Measurements from ENCODE around the gene CDKAL1.

DNA sequence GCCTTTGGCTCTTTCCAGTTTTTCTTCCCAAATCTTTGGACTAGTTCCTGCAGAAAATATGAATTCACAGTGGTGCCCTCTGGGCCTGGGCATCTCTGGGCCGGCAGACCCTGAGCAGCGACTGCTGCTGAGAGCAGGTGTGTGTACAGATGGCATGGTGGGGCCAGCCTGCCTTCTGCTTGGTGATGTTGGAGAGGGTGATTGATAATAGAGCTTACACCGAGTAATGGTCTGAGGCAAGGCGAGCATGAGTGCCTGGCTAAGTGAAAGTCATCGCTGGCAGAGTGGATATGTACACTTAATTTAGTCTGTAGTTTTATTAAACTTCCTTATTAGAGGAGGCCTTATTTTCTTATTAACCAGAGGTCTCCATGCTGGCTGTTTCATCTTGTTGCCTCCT lies 156.9 kb downstream of the CDKAL1 start:
- TF ChIP-seq CTCF (IDR thresholded peaks at IDR 0.05; ENCODE audit: insufficient read depth, low read length) (no peak), POLR2AphosphoS5 (IDR thresholded peaks at IDR 0.05; ENCODE audit: low read depth) (no peak), GABPA (IDR thresholded peaks at IDR 0.05; ENCODE audit: low read depth) (no peak)
- TF ChIP-seq, protein P1, sequence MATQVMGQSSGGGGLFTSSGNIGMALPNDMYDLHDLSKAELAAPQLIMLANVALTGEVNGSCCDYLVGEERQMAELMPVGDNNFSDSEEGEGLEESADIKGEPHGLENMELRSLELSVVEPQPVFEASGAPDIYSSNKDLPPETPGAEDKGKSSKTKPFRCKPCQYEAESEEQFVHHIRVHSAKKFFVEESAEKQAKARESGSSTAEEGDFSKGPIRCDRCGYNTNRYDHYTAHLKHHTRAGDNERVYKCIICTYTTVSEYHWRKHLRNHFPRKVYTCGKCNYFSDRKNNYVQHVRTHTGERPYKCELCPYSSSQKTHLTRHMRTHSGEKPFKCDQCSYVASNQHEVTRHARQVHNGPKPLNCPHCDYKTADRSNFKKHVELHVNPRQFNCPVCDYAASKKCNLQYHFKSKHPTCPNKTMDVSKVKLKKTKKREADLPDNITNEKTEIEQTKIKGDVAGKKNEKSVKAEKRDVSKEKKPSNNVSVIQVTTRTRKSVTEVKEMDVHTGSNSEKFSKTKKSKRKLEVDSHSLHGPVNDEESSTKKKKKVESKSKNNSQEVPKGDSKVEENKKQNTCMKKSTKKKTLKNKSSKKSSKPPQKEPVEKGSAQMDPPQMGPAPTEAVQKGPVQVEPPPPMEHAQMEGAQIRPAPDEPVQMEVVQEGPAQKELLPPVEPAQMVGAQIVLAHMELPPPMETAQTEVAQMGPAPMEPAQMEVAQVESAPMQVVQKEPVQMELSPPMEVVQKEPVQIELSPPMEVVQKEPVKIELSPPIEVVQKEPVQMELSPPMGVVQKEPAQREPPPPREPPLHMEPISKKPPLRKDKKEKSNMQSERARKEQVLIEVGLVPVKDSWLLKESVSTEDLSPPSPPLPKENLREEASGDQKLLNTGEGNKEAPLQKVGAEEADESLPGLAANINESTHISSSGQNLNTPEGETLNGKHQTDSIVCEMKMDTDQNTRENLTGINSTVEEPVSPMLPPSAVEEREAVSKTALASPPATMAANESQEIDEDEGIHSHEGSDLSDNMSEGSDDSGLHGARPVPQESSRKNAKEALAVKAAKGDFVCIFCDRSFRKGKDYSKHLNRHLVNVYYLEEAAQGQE (IDR thresholded peaks at IDR 0.05; ENCODE audit: insufficient replicate concordance, low read depth) = no peak
